Measurements from ENCODE around the gene BCCIP.

The BCCIP gene

DNA sequence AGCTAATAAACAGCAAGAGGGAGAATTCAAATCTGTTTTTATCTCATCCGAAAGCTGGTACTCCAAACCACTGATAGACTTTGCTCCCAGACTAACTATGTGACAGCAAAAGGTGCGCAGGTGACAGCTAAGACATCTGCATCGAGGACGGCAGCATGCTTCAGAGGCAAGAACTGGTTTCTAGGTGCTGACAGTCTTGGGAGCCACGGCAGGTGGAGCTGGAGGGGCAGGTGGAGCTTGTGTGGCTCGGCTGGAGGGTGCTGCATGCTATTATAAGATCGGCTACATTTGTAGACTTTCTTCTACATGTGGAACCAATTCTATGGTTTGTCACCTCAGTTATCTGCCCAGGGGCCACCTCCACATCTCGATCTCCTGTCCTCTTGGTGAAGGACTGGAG, 25.9 kb upstream of the BCCIP start:
- Histone ChIP-seq H3K36me3 (ENCODE audit: control insufficient read depth in 5 of 5, insufficient read depth in 5 of 5, low read length in 5 of 5) (peaks cover 9 to 81% (median 50%) of the 10 kb centered on the region in 5 donors), H3K4me3 (ENCODE audit: low read depth in 1 of 5, low read length in 5 of 5) (no peak overlapping the region), H3K4me1 (ENCODE audit: control insufficient read depth in 5 of 5, insufficient read depth in 5 of 5, low read length in 5 of 5) (no peaks in the 10 kb centered on the region), H3K27ac (ENCODE audit: low read depth, low read length) (no peak overlapping the region), H3K9me3 (ENCODE audit: control insufficient read depth in 5 of 5, low read length in 5 of 5) (no peaks in the 10 kb centered on the region), H3K27me3 (ENCODE audit: control insufficient read depth in 5 of 5, insufficient read depth in 4 of 5, low read length in 5 of 5) (no peaks in the 10 kb centered on the region), H3K9ac (ENCODE audit: low read length in 5 of 5) (no peak overlapping the region)

DNA sequence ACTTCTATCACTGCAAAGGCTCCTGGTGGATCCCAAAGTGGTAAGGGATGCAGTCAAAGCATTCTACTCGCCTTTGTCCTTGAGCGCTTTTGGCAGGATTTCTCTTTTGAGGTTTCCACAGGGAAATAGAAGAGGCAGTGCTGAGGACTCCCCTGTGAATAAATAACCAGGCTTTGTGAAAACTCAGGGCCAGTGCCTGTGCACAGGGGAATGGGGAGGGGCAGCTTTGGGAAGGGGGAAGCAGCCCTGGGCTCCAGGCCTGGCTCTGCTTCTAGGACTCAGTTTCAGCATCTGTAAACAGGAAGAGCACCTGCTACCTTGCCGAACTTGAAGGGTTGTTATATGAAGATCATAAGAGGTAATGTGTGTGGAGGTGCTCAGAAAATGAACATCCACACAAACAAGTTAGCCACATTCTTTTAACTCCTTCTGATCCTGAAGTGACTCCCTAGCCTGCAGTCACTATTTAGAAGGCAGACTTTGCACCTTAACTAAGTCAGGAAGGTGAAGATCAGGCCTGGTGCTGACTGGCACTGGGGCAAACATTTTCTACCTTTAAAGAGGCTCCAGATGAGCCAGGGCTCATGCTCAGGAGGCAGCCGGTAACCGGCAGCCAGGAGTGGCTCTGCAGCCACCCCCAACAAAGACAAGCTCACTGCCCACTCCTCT, 25.2 kb upstream of the BCCIP start:
- no peaks in the 10 kb centered on the region for H3K9me3 ChIP-seq (ENCODE audit: control insufficient read depth in 5 of 5, low read length in 5 of 5)
- H3K36me3 ChIP-seq (ENCODE audit: control insufficient read depth in 5 of 5, insufficient read depth in 5 of 5, low read length in 5 of 5): peaks cover 9 to 81% (median 48%) of the 10 kb centered on the region in 5 donors
- H3K27me3 ChIP-seq (ENCODE audit: control insufficient read depth in 5 of 5, insufficient read depth in 4 of 5, low read length in 5 of 5): no peaks in the 10 kb centered on the region
- H3K4me3 ChIP-seq (ENCODE audit: low read depth in 1 of 5, low read length in 5 of 5): no peak overlapping the region
- no peak overlapping the region for H3K27ac ChIP-seq (ENCODE audit: low read depth, low read length)
- H3K4me1 ChIP-seq (ENCODE audit: control insufficient read depth in 5 of 5, insufficient read depth in 5 of 5, low read length in 5 of 5): no peaks in the 10 kb centered on the region
- H3K9ac ChIP-seq (ENCODE audit: low read length in 5 of 5): no peak overlapping the region

DNA sequence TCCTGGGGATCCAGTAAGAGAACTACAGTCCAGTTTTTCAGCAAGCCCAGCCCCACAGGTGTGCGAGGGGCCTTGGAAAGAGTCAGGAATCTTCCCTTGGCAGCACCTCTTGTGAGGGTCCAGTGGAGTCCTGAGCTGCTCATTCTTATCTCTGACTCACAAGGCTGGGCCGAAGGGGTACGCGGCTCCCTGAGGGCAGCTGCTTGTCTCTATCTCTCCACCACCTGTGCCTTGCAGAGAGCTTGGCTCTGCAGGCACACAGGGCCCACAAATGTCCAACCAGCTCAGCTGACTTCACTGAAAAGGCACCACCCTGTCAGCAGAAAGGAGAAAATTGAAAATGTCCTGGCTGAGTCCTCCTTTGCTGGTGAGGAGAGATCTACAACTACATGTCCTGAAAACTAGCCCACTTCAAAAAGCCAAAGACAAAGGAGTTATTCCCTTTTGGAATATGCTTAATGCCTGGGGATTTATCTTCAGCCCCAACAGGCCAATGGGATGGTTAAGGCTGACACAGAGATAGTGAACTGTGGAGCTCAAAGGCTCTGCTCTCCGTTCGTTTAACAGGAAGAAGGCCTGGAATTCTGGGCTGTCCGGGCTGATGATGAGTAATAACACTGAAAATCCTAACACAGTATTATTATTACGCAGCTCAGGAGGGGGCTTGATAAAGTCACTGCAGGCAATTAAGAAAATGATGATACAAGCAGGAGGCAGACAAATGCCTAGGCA, 23.7 kb upstream of the BCCIP start:
- Histone ChIP-seq H3K9me3 (ENCODE audit: control insufficient read depth in 5 of 5, low read length in 5 of 5) (no peaks in the 10 kb centered on the region), H3K27ac (ENCODE audit: low read depth, low read length) (no peak overlapping the region), H3K9ac (ENCODE audit: low read length in 5 of 5) (no peak overlapping the region), H3K4me3 (ENCODE audit: low read depth in 1 of 5, low read length in 5 of 5) (no peak overlapping the region), H3K4me1 (ENCODE audit: control insufficient read depth in 5 of 5, insufficient read depth in 5 of 5, low read length in 5 of 5) (peaks cover 0 to 8% (median 0%) of the 10 kb centered on the region in 5 donors), H3K27me3 (ENCODE audit: control insufficient read depth in 5 of 5, insufficient read depth in 4 of 5, low read length in 5 of 5) (no peaks in the 10 kb centered on the region), H3K36me3 (ENCODE audit: control insufficient read depth in 5 of 5, insufficient read depth in 5 of 5, low read length in 5 of 5) (peaks cover 9 to 68% (median 42%) of the 10 kb centered on the region in 5 donors)

DNA sequence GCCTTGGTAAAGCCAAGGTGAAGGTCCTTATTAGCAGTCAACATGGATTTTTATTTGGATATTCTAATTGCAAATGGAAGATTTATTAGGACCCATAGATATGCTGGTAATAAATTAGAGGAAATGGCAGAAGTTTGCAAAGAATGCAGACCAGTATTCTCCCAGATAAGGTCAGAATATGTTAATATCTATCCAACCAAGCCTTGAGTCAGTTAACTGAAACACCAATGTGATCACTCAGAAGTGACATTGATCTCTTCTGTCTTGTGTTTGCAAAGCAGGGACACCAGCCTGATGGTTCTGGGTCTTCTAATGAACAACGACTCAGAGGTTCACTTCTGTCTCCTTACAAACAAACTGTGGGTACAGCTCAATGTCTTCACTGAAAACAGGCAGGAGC, 21.8 kb upstream of the BCCIP start:
- Histone ChIP-seq H3K36me3 (ENCODE audit: control insufficient read depth in 5 of 5, insufficient read depth in 5 of 5, low read length in 5 of 5) (peaks cover 16 to 68% (median 43%) of the 10 kb centered on the region in 5 donors), H3K9me3 (ENCODE audit: control insufficient read depth in 5 of 5, low read length in 5 of 5) (no peaks in the 10 kb centered on the region), H3K4me1 (ENCODE audit: control insufficient read depth in 5 of 5, insufficient read depth in 5 of 5, low read length in 5 of 5) (peaks cover 0 to 8% (median 5%) of the 10 kb centered on the region in 5 donors), H3K27ac (ENCODE audit: low read depth, low read length) (no peak overlapping the region), H3K9ac (ENCODE audit: low read length in 5 of 5) (no peak overlapping the region), H3K4me3 (ENCODE audit: low read depth in 1 of 5, low read length in 5 of 5) (no peak overlapping the region), H3K27me3 (ENCODE audit: control insufficient read depth in 5 of 5, insufficient read depth in 4 of 5, low read length in 5 of 5) (no peaks in the 10 kb centered on the region)

DNA sequence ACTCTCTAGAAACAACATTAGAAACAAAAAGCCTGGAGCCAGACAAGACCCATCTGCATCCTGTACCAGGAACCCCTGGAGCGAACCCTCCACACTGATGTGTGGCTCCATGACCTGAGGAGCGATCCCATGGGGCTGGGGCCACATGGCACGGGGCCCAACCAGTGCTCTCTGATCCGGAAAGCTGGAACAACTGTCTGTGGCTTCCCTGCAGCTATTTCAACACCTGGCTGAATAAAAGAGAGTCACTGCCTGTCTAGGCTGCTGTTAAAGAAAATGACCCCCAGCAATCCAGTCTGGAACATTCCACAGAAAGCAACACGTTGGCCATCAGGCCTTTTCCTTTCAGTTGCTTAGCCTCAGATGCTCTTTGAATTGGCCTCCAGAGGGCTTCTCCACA, 21.2 kb upstream of the BCCIP start:
- Histone ChIP-seq H3K27ac (ENCODE audit: low read depth, low read length) (no peak overlapping the region), H3K4me1 (ENCODE audit: control insufficient read depth in 5 of 5, insufficient read depth in 5 of 5, low read length in 5 of 5) (peaks cover 0 to 12% (median 5%) of the 10 kb centered on the region in 5 donors), H3K4me3 (ENCODE audit: low read depth in 1 of 5, low read length in 5 of 5) (no peak overlapping the region), H3K36me3 (ENCODE audit: control insufficient read depth in 5 of 5, insufficient read depth in 5 of 5, low read length in 5 of 5) (peaks cover 18 to 70% (median 46%) of the 10 kb centered on the region in 5 donors), H3K9me3 (ENCODE audit: control insufficient read depth in 5 of 5, low read length in 5 of 5) (no peaks in the 10 kb centered on the region), H3K9ac (ENCODE audit: low read length in 5 of 5) (no peak overlapping the region), H3K27me3 (ENCODE audit: control insufficient read depth in 5 of 5, insufficient read depth in 4 of 5, low read length in 5 of 5) (no peaks in the 10 kb centered on the region)

DNA sequence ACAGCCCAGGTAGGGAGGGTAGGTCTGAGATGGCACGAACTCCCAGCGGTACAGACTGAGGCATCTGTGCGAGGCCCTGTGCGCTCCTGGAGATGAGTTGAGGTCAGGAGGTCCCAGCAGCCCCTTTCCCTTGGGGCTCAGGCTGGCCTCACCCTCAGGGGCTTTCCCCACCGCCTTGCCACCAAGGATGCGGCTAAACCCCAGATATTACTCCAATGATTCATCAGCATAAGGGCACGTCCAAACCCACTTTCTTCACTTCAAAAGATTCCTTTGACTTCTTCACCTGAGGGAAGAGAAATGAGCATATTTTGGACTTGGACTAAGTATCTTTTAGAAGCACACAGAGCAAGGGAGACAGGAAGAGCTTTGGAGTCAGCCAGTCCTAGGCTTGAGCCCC, 20.6 kb upstream of the BCCIP start:
- no peak overlapping the region for H3K4me3 ChIP-seq (ENCODE audit: low read depth in 1 of 5, low read length in 5 of 5)
- peaks cover 0 to 15% (median 5%) of the 10 kb centered on the region in 5 donors for H3K4me1 ChIP-seq (ENCODE audit: control insufficient read depth in 5 of 5, insufficient read depth in 5 of 5, low read length in 5 of 5)
- H3K27me3 ChIP-seq (ENCODE audit: control insufficient read depth in 5 of 5, insufficient read depth in 4 of 5, low read length in 5 of 5): no peaks in the 10 kb centered on the region
- no peak overlapping the region for H3K9ac ChIP-seq (ENCODE audit: low read length in 5 of 5)
- peaks cover 22 to 69% (median 46%) of the 10 kb centered on the region in 5 donors for H3K36me3 ChIP-seq (ENCODE audit: control insufficient read depth in 5 of 5, insufficient read depth in 5 of 5, low read length in 5 of 5)
- no peak overlapping the region for H3K27ac ChIP-seq (ENCODE audit: low read depth, low read length)
- H3K9me3 ChIP-seq (ENCODE audit: control insufficient read depth in 5 of 5, low read length in 5 of 5): no peaks in the 10 kb centered on the region

DNA sequence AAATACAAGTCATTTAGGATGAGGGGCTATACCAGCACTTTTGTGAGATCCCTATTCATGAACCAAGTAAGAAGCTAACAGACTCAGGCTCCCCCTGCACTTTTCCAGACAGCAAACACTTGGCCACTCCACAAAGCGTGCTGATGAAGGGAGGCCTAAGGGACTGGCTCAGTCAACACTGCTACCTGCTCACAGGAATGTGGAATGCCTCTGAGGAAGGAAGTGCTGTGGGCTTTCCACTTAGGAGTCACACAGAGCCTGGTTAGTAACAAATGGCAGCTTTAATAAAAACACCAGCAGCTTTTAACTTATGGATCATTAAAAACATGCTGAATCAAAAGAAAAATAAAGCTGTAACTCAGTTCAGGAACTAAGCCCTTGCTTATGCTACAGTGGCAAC, 15.3 kb upstream of the BCCIP start:
- H3K27ac ChIP-seq (ENCODE audit: low read depth, low read length): no peak overlapping the region
- H3K4me3 ChIP-seq (ENCODE audit: low read depth in 1 of 5, low read length in 5 of 5): no peak overlapping the region
- H3K9ac ChIP-seq (ENCODE audit: low read length in 5 of 5): no peak overlapping the region
- peaks cover 0 to 15% (median 8%) of the 10 kb centered on the region in 5 donors for H3K4me1 ChIP-seq (ENCODE audit: control insufficient read depth in 5 of 5, insufficient read depth in 5 of 5, low read length in 5 of 5)
- H3K36me3 ChIP-seq (ENCODE audit: control insufficient read depth in 5 of 5, insufficient read depth in 5 of 5, low read length in 5 of 5): peaks cover 27 to 62% (median 48%) of the 10 kb centered on the region in 5 donors
- H3K27me3 ChIP-seq (ENCODE audit: control insufficient read depth in 5 of 5, insufficient read depth in 4 of 5, low read length in 5 of 5): no peaks in the 10 kb centered on the region
- H3K9me3 ChIP-seq (ENCODE audit: control insufficient read depth in 5 of 5, low read length in 5 of 5): no peaks in the 10 kb centered on the region

DNA sequence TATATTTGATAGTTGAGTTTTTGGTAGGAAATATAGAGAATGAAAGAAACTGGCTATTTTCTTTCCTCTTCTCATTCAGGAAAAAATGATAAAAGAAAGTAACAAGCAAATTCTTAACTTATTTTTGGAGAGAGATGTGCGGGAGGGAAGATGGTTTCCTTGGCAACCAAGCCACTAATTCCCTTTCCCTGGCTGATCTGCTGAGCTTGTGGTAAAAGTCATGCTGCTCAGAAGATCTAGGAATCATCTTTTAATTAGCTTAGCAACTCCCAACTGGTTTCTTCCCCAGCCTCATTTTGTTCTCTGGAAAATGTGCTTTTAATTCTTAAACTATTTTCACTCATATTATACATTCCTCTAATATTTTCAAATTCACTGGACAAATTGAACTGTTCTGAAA, 12.1 kb upstream of the BCCIP start:
- no peak overlapping the region for H3K9ac ChIP-seq (ENCODE audit: low read length in 5 of 5)
- no peak overlapping the region for H3K4me3 ChIP-seq (ENCODE audit: low read depth in 1 of 5, low read length in 5 of 5)
- H3K4me1 ChIP-seq (ENCODE audit: control insufficient read depth in 5 of 5, insufficient read depth in 5 of 5, low read length in 5 of 5): peaks cover 0 to 10% (median 3%) of the 10 kb centered on the region in 5 donors
- no peaks in the 10 kb centered on the region for H3K27me3 ChIP-seq (ENCODE audit: control insufficient read depth in 5 of 5, insufficient read depth in 4 of 5, low read length in 5 of 5)
- H3K9me3 ChIP-seq (ENCODE audit: control insufficient read depth in 5 of 5, low read length in 5 of 5): no peaks in the 10 kb centered on the region
- peaks cover 32 to 72% (median 59%) of the 10 kb centered on the region in 5 donors for H3K36me3 ChIP-seq (ENCODE audit: control insufficient read depth in 5 of 5, insufficient read depth in 5 of 5, low read length in 5 of 5)
- no peak overlapping the region for H3K27ac ChIP-seq (ENCODE audit: low read depth, low read length)

DNA sequence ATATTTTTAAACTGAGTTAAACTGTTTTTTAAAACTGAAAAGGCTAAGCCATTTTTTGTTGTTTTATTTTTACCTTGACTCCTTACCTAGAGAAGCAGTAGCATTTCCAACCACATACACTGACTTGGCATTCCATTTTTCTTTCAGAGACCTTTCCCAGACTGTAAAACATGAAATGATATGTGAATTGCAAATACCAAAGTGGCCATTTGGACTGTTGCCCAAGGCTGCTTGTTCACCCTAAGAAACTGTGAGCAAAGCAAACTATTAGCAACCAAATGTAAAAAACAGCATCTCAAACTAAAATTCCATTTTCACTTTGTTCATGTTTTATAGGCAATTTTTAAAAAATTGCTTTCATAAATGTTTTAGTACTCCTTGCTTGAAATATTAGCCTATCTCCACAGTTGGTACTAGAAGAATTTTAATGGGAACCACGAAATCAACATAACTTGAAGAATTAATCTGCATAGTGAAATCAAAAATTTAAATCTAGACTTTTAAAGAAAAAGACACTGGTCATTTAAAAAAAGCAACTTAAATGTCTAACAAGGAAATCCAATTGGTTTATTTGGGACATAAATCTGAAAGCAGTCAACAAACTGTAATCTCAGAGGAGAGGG, 11.1 kb upstream of the BCCIP start:
- no peak overlapping the region for H3K4me3 ChIP-seq (ENCODE audit: low read depth in 1 of 5, low read length in 5 of 5)
- H3K4me1 ChIP-seq (ENCODE audit: control insufficient read depth in 5 of 5, insufficient read depth in 5 of 5, low read length in 5 of 5): peaks cover 0 to 6% (median 1%) of the 10 kb centered on the region in 5 donors
- H3K36me3 ChIP-seq (ENCODE audit: control insufficient read depth in 5 of 5, insufficient read depth in 5 of 5, low read length in 5 of 5): peaks cover 22 to 62% (median 50%) of the 10 kb centered on the region in 5 donors
- no peaks in the 10 kb centered on the region for H3K27me3 ChIP-seq (ENCODE audit: control insufficient read depth in 5 of 5, insufficient read depth in 4 of 5, low read length in 5 of 5)
- H3K9me3 ChIP-seq (ENCODE audit: control insufficient read depth in 5 of 5, low read length in 5 of 5): no peaks in the 10 kb centered on the region
- peak overlapping the region in 1 of 5 donors; percentile 18 for H3K9ac ChIP-seq (ENCODE audit: low read length in 5 of 5)
- H3K27ac ChIP-seq (ENCODE audit: low read depth, low read length): no peak overlapping the region

DNA sequence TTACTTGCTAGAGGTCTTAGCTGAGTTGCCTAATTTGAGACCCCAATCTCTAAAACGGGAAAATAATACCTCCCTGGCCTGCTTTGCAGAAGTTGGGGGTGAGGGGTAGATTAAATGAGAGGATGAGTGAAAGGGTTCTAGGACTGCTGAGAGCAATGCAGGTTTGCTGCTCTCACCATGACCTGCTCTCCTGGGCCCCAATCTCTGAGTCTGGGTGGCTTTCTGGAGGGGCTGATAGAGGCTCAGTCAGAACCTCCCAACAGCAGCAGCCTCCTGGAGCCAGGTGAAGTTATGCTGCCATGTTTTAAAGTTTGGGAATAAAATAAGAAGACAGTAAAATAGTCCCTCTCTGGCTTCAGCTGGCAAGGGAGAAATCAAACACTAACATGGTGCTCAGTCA, 7.6 kb upstream of the BCCIP start:
- Histone ChIP-seq H3K4me3 (ENCODE audit: low read depth in 1 of 5, low read length in 5 of 5) (no peak overlapping the region), H3K9ac (ENCODE audit: low read length in 5 of 5) (no peak overlapping the region), H3K27ac (ENCODE audit: low read depth, low read length) (no peak overlapping the region), H3K36me3 (ENCODE audit: control insufficient read depth in 5 of 5, insufficient read depth in 5 of 5, low read length in 5 of 5) (peaks cover 13 to 38% (median 32%) of the 10 kb centered on the region in 5 donors), H3K9me3 (ENCODE audit: control insufficient read depth in 5 of 5, low read length in 5 of 5) (no peaks in the 10 kb centered on the region), H3K4me1 (ENCODE audit: control insufficient read depth in 5 of 5, insufficient read depth in 5 of 5, low read length in 5 of 5) (peaks cover 0 to 6% (median 0%) of the 10 kb centered on the region in 5 donors), H3K27me3 (ENCODE audit: control insufficient read depth in 5 of 5, insufficient read depth in 4 of 5, low read length in 5 of 5) (no peaks in the 10 kb centered on the region)

All from subcutaneous abdominal adipose tissue (tissue), 5 donors.